ENCODE results near the gene PRTN3. TPM values are rescaled to one million over a fixed set of nuclear protein-coding genes. Genes with fewer than 3 reads are reported as not detected.

PRTN3 gene
- total and polyA plus RNA-seq, 4 donors = 0.17 to 225 (median 1.7) TPM

DNA sequence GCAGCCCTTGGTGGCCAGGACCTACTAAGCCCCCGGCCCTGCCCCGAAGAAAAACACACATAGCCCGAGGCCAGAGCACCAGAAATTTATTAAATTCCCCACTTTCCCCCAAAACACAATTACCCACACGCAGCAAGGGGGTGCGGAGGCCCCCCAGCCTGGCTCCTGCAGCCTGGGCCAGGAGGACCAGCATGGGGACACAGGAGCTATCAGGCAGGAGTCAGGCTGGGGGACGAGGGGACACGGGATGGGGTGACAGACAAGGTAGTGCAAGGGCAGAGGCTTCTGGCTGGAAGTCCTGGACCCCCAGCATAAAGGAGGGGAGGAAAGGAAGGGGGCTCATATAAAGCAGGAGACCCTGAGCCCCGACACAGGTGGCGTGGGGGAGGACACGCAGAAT lies 55.6 kb downstream of the PRTN3 start:
- no peak for TF ChIP-seq GABPA (IDR thresholded peaks at IDR 0.05 in 1 of 2, conservative IDR thresholded peaks at IDR 0.05 in 1 of 2)
- no peak for TF ChIP-seq FOXA1 (IDR thresholded peaks at IDR 0.05)
- TF ChIP-seq, protein P1, sequence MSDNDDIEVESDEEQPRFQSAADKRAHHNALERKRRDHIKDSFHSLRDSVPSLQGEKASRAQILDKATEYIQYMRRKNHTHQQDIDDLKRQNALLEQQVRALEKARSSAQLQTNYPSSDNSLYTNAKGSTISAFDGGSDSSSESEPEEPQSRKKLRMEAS (IDR thresholded peaks at IDR 0.05) = no peak
- no peak for TF ChIP-seq EGR1 (IDR thresholded peaks at IDR 0.05; ENCODE audit: low read depth in 2 of 2)
- TF ChIP-seq, protein P2, sequence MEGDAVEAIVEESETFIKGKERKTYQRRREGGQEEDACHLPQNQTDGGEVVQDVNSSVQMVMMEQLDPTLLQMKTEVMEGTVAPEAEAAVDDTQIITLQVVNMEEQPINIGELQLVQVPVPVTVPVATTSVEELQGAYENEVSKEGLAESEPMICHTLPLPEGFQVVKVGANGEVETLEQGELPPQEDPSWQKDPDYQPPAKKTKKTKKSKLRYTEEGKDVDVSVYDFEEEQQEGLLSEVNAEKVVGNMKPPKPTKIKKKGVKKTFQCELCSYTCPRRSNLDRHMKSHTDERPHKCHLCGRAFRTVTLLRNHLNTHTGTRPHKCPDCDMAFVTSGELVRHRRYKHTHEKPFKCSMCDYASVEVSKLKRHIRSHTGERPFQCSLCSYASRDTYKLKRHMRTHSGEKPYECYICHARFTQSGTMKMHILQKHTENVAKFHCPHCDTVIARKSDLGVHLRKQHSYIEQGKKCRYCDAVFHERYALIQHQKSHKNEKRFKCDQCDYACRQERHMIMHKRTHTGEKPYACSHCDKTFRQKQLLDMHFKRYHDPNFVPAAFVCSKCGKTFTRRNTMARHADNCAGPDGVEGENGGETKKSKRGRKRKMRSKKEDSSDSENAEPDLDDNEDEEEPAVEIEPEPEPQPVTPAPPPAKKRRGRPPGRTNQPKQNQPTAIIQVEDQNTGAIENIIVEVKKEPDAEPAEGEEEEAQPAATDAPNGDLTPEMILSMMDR (IDR thresholded peaks at IDR 0.05; ENCODE audit: low read depth, low read length, missing input control) = no peak
- TF ChIP-seq FOXA2 (IDR thresholded peaks at IDR 0.05) = no peak
- TF ChIP-seq RAD21 (IDR thresholded peaks at IDR 0.05) = no peak
- TF ChIP-seq SP1 (IDR thresholded peaks at IDR 0.05) = no peak
- no peak for TF ChIP-seq NR2F2 (IDR thresholded peaks at IDR 0.05)
- TF ChIP-seq TAF1 (conservative IDR thresholded peaks at IDR 0.05) = no peak
- no peak for TF ChIP-seq YY1 (IDR thresholded peaks at IDR 0.05)
- TF ChIP-seq RXRA (IDR thresholded peaks at IDR 0.05) = no peak
- TF ChIP-seq, protein P3, sequence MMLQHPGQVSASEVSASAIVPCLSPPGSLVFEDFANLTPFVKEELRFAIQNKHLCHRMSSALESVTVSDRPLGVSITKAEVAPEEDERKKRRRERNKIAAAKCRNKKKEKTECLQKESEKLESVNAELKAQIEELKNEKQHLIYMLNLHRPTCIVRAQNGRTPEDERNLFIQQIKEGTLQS (IDR thresholded peaks at IDR 0.05) = no peak
- TF ChIP-seq HNF4A (conservative IDR thresholded peaks at IDR 0.05) = no peak
- TF ChIP-seq HNF4G (IDR thresholded peaks at IDR 0.05) = no peak
- TF ChIP-seq, protein P4, sequence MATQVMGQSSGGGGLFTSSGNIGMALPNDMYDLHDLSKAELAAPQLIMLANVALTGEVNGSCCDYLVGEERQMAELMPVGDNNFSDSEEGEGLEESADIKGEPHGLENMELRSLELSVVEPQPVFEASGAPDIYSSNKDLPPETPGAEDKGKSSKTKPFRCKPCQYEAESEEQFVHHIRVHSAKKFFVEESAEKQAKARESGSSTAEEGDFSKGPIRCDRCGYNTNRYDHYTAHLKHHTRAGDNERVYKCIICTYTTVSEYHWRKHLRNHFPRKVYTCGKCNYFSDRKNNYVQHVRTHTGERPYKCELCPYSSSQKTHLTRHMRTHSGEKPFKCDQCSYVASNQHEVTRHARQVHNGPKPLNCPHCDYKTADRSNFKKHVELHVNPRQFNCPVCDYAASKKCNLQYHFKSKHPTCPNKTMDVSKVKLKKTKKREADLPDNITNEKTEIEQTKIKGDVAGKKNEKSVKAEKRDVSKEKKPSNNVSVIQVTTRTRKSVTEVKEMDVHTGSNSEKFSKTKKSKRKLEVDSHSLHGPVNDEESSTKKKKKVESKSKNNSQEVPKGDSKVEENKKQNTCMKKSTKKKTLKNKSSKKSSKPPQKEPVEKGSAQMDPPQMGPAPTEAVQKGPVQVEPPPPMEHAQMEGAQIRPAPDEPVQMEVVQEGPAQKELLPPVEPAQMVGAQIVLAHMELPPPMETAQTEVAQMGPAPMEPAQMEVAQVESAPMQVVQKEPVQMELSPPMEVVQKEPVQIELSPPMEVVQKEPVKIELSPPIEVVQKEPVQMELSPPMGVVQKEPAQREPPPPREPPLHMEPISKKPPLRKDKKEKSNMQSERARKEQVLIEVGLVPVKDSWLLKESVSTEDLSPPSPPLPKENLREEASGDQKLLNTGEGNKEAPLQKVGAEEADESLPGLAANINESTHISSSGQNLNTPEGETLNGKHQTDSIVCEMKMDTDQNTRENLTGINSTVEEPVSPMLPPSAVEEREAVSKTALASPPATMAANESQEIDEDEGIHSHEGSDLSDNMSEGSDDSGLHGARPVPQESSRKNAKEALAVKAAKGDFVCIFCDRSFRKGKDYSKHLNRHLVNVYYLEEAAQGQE (IDR thresholded peaks at IDR 0.05) = no peak
- TF ChIP-seq, protein P5, sequence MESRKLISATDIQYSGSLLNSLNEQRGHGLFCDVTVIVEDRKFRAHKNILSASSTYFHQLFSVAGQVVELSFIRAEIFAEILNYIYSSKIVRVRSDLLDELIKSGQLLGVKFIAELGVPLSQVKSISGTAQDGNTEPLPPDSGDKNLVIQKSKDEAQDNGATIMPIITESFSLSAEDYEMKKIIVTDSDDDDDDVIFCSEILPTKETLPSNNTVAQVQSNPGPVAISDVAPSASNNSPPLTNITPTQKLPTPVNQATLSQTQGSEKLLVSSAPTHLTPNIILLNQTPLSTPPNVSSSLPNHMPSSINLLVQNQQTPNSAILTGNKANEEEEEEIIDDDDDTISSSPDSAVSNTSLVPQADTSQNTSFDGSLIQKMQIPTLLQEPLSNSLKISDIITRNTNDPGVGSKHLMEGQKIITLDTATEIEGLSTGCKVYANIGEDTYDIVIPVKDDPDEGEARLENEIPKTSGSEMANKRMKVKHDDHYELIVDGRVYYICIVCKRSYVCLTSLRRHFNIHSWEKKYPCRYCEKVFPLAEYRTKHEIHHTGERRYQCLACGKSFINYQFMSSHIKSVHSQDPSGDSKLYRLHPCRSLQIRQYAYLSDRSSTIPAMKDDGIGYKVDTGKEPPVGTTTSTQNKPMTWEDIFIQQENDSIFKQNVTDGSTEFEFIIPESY (IDR thresholded peaks at IDR 0.05) = no peak
- TF ChIP-seq JUND (IDR thresholded peaks at IDR 0.05) = no peak
- DNase-seq (ENCODE audit: low spot score) = no peak
- H3K4me3 ChIP-seq (ENCODE audit: low read depth in 1 of 3, low read length in 3 of 3) = no peak overlapping the region
- no peaks in the 10 kb centered on the region for H3K9me3 ChIP-seq (ENCODE audit: control insufficient read depth in 4 of 4, low read length in 3 of 4)
- no peak overlapping the region for H3K9ac ChIP-seq (ENCODE audit: low read depth in 1 of 2, low read length in 2 of 2)
- H3K4me1 ChIP-seq (ENCODE audit: control insufficient read depth in 4 of 4, insufficient read depth in 4 of 4, low read length in 3 of 4) = peaks cover 0 to 7% (median 4%) of the 10 kb centered on the region in 4 donors
- no peaks in the 10 kb centered on the region for H3K27me3 ChIP-seq (ENCODE audit: control insufficient read depth in 4 of 4, insufficient read depth in 4 of 4, low read length in 3 of 4)
- peaks cover 0 to 8% (median 4%) of the 10 kb centered on the region in 4 donors for H3K36me3 ChIP-seq (ENCODE audit: control insufficient read depth in 4 of 4, insufficient read depth in 3 of 4, low read depth in 1 of 4, low read length in 3 of 4)
- 98% methylated on average over 10 of the region's 10 CpGs for WGBS
- H3K27ac ChIP-seq (ENCODE audit: low read depth in 1 of 2, low read length in 2 of 2) = no peak overlapping the region

All from liver (tissue), 9 donors.